PC-3 (cell line): ENCODE data around the gene CYP26A1. TPM values are rescaled to one million over a fixed set of nuclear protein-coding genes. Genes with fewer than 3 reads are reported as not detected.

Experiments used
- ATAC-seq: fragments of 200-7000 bp; cut with Tn5 transposase; 2 replicates; pipeline ENCODE4 v1.9.1; 2020; ENCODE audit warnings: mild to moderate bottlenecking, moderate library complexity
- BruUV-seq: library from RNA; stranded (reverse); fragments of 400-500 nt; replicated peaks from 2 replicates; lab custom pipeline; 2021; lab: Mats Ljungman, UMichigan
- CTCF ChIA-PET: fragments of 300-600 bp; sonication (Branson Sonifier 250); formaldehyde crosslinking; loops from one replicate; lab custom pipeline; 2022; ENCODE audit warnings: antibody characterized with exemption; lab: Charles Lee
- POLR2A ChIA-PET: fragments of 300-600 bp; sonication (Branson Sonifier 250); formaldehyde crosslinking; loops from one replicate; lab custom pipeline; 2022; ENCODE audit warnings: antibody characterized with exemption; ENCODE audit not compliant: unreplicated experiment; lab: Charles Lee
- DNase-seq: peaks from one replicate; pipeline ENCODE4 v3.0.0-alpha.2; 2015
- H2AFZ ChIP-seq: fragments of 300-600 bp; sonication (generic); 2 replicates; pipeline ENCODE4 v1.6.0; 2016; ENCODE audit warnings: antibody characterized with exemption, low read length
- H3F3A ChIP-seq: fragments of 300-600 bp; sonication (generic); one replicate; pipeline ENCODE4 v1.6.0; 2017; ENCODE audit warnings: antibody characterized with exemption, low read length, control low read depth, mild to moderate bottlenecking; ENCODE audit not compliant: unreplicated experiment
- H3K27ac ChIP-seq: fragments of 300-600 bp; sonication (generic); 2 replicates; pipeline ENCODE4 v1.5.1; 2016; ENCODE audit warnings: mild to moderate bottlenecking, low read length
- H3K27me3 ChIP-seq: fragments of 300-600 bp; sonication (generic); 2 replicates; pipeline ENCODE4 v1.6.1; 2016; ENCODE audit warnings: low read length, mixed read lengths
- H3K36me3 ChIP-seq: fragments of 300-600 bp; sonication (generic); 2 replicates; pipeline ENCODE4 v1.6.1; 2016; ENCODE audit warnings: low read depth, mixed run types, low read length, mixed read lengths
- H3K4me1 ChIP-seq: fragments of 300-600 bp; sonication (generic); 2 replicates; pipeline ENCODE4 v1.5.1; 2016; ENCODE audit warnings: low read length; ENCODE audit not compliant: insufficient read depth
- H3K4me2 ChIP-seq: fragments of 300-600 bp; sonication (generic); 2 replicates; pipeline ENCODE4 v1.6.0; 2016; ENCODE audit warnings: low read length
- H3K4me3 ChIP-seq: fragments of 300-600 bp; sonication (generic); 2 replicates; pipeline ENCODE4 v1.5.1; 2016; ENCODE audit warnings: mild to moderate bottlenecking, low read length, mixed read lengths
- H3K79me2 ChIP-seq: fragments of 300-600 bp; sonication (generic); 2 replicates; pipeline ENCODE4 v1.6.1; 2017; ENCODE audit warnings: low read length, mixed read lengths
- H3K9ac ChIP-seq: fragments of 300-600 bp; sonication (generic); 2 replicates; pipeline ENCODE4 v1.6.0; 2016; ENCODE audit warnings: mild to moderate bottlenecking, low read length
- H3K9me2 ChIP-seq: fragments of 300-600 bp; sonication (generic); replicated peaks from 2 replicates; pipeline ENCODE4 v1.6.1; 2016; ENCODE audit warnings: mixed run types, low read length, mixed read lengths
- H3K9me3 ChIP-seq: fragments of 300-600 bp; sonication (generic); 2 replicates; pipeline ENCODE4 v1.6.1; 2016; ENCODE audit warnings: low read length, mixed read lengths
- H4K20me1 ChIP-seq: fragments of 300-600 bp; sonication (generic); 2 replicates; pipeline ENCODE4 v1.6.1; 2016; ENCODE audit warnings: low read length, mixed read lengths
- EZH2 ChIP-seq: fragments of 300-600 bp; sonication (generic); IDR thresholded peaks from one replicate; pipeline ENCODE4 v1.6.1; 2017; ENCODE audit warnings: antibody characterized with exemption, mild to moderate bottlenecking, low read length; ENCODE audit not compliant: unreplicated experiment
- intact Hi-C: fragments of 100-400 bp; cut with micrococcal nuclease; formaldehyde crosslinking; loops from 2 replicates; pipeline ENCODE4 v1.9.0; 2023
- total RNA-seq: library from RNA; depleted of rRNA; stranded (reverse); fragments of >200 nt; gene quantifications from 2 replicates; pipeline ENCODE4 v1.2.3, GENCODE V29; 2014; rRNA removed
- TF ChIP-seq, protein P1 (sequence below): fragments of 300-600 bp; sonication (generic); conservative IDR thresholded peaks from 2 replicates; pipeline ENCODE4 v1.5.1; 2017; ENCODE audit warnings: antibody characterized with exemption, low read depth, mild to moderate bottlenecking, low read length

The CYP26A1 gene
- total RNA-seq, 1 experiment from 2014 or later = 0.26 TPM

DNA sequence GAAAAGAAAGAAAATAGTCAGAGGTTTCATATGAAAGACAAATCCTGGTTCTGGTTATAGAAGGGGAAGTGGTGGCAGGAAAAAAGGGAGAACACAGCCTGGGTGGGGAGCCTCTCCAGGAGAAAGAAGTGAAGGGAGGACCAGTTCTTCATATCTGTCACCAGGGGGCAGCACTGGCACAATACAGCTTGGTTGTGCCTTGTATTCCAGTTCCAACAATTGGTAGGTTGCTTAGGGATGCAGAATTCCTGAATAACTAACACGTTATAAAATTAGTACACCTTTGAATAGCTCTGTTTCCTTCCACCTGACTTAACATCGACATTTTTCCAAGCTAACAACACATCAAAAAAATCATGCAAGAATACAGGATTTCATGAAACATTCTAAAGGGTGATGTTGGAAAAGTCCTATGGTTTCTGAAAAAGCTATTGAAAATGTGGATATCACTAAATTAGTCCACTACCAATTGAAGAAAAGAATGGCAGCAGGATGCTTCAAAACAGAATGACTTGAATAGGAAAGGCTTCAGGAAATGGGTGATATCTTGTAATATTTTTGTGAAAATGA, 52.9 kb downstream of the CYP26A1 start:
- TF ChIP-seq, protein P1, sequence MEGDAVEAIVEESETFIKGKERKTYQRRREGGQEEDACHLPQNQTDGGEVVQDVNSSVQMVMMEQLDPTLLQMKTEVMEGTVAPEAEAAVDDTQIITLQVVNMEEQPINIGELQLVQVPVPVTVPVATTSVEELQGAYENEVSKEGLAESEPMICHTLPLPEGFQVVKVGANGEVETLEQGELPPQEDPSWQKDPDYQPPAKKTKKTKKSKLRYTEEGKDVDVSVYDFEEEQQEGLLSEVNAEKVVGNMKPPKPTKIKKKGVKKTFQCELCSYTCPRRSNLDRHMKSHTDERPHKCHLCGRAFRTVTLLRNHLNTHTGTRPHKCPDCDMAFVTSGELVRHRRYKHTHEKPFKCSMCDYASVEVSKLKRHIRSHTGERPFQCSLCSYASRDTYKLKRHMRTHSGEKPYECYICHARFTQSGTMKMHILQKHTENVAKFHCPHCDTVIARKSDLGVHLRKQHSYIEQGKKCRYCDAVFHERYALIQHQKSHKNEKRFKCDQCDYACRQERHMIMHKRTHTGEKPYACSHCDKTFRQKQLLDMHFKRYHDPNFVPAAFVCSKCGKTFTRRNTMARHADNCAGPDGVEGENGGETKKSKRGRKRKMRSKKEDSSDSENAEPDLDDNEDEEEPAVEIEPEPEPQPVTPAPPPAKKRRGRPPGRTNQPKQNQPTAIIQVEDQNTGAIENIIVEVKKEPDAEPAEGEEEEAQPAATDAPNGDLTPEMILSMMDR = peak; percentile 56
- no peak for TF ChIP-seq EZH2
- CTCF ChIA-PET = no interaction called here
- BruUV-seq = no TSS peak
- Histone ChIP-seq H3K36me3 (no peaks in the 10 kb centered on the region; the same call in 1 of the 2 replicates), H3K9me2 (no peaks in the 10 kb centered on the region), H3K27me3 (no peaks in the 10 kb centered on the region), H3K79me2 (no peaks in the 10 kb centered on the region), H3F3A (no peaks in the 10 kb centered on the region), H2AFZ (no peak overlapping the region), H3K4me2 (no peak overlapping the region), H3K9ac (no peak overlapping the region), H3K4me3 (no peak overlapping the region), H3K27ac (no peak overlapping the region), H3K9me3 (no peaks in the 10 kb centered on the region), H4K20me1 (no peaks in the 10 kb centered on the region), H3K4me1 (no peaks in the 10 kb centered on the region)
- POLR2A ChIA-PET = no interaction called here
- intact Hi-C loops = no loop called here
- ATAC-seq (no peak), DNase-seq (no peak)

Other genes with a start within 250 kb of the CYP26A1 start
- gene EXOC6, start 225.4 kb upstream of the CYP26A1 start, total RNA-seq = 5.5 and 5.7 TPM in 2 replicates
- gene CYP26C1, start 13.1 kb upstream of the CYP26A1 start, total RNA-seq = 0.17 TPM in 1 of 2 replicates, not detected in the other